ENCODE data around the gene UBE3C.

- TF ChIP-seq CEBPB (IDR thresholded peaks at IDR 0.05): no peak
- TF ChIP-seq REST (IDR thresholded peaks at IDR 0.05; ENCODE audit: low read depth): no peak
- TF ChIP-seq MAX (IDR thresholded peaks at IDR 0.05): no peak
- no peak for TF ChIP-seq CREB1 (IDR thresholded peaks at IDR 0.05; ENCODE audit: low read depth)
- TF ChIP-seq EP300 (IDR thresholded peaks at IDR 0.05; ENCODE audit: borderline replicate concordance): no peak
- no peak for TF ChIP-seq TAF1 (IDR thresholded peaks at IDR 0.05; ENCODE audit: low read depth)
These were observed 112.0 kb downstream of the UBE3C start for GRCh38 chr7:157250605-157251228.

Data from Ishikawa (cell line).